Fibroblast of lung (primary cell): ENCODE measurements around the gene PDZRN4.

Experiments
- CTCF ChIP-seq, 2 donors: IDR thresholded peaks in 1 of 2; conservative IDR thresholded peaks in 1 of 2; 1 replicate in 1 of 2; 2 replicates in 1 of 2; pipeline ENCODE4 v1.5.1; 2011 to 2012; ENCODE audit warnings: low read length in 2 of 2, control low read depth in 1 of 2, inconsistent platforms in 1 of 2, low read depth in 1 of 2, mild to moderate bottlenecking in 1 of 2
- EZH2 ChIP-seq: IDR thresholded peaks from 2 replicates; pipeline ENCODE4 v1.5.1; 2012; ENCODE audit warnings: low read length, control low read depth, mild to moderate bottlenecking; ENCODE audit errors: missing control alignments

- TF ChIP-seq CTCF (conservative IDR thresholded peaks at IDR 0.05 in 1 of 2, IDR thresholded peaks at IDR 0.05 in 1 of 2; ENCODE audit: low read depth in 1 of 2, low read length in 2 of 2) (no peak), EZH2 (no peak)
Measured at GRCh38 chr12:41402801-41403200, 214.7 kb downstream of the PDZRN4 start.
